Measurements from ENCODE around the gene CCNY. TPM values are rescaled to one million over a fixed set of nuclear protein-coding genes. Genes with fewer than 3 reads are reported as not detected.
"Not testable (repeated sequence)": the region's sequence is repeated elsewhere in the genome, so short reads cannot be mapped to it uniquely, and the experiment has no call there.

CCNY gene
- total RNA-seq, 4 donors from 2014 or later, result 37.5 to 56.3 (median 43.9) TPM

DNA sequence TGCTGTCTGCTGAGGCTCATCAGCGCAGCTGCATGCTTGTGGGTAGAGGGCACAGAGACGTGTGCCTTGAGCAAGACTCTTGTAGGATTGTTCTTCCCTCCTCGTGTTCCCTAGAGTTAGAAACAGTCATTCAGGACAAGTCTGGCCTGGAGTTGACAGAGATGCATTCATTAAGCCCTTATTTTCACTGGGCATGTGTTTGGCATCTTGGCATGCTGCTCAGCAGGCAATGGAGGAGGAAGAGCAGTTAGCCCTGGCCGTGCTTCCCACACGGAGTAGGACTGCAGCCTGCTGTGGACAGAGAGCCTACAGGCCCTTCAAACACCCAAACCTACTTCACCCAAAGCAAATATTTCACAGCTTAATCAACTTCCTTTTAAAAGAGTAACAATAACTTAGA is 195.8 kb downstream of the CCNY start:
- H3K27me3 ChIP-seq, result no peaks in the 10 kb centered on the region
- no peak overlapping the region for H3K27ac ChIP-seq
- intact Hi-C loops (cut with DNase I), result no loop called here
- no peaks in the 10 kb centered on the region for H3K4me1 ChIP-seq
- TF ChIP-seq, protein P1, sequence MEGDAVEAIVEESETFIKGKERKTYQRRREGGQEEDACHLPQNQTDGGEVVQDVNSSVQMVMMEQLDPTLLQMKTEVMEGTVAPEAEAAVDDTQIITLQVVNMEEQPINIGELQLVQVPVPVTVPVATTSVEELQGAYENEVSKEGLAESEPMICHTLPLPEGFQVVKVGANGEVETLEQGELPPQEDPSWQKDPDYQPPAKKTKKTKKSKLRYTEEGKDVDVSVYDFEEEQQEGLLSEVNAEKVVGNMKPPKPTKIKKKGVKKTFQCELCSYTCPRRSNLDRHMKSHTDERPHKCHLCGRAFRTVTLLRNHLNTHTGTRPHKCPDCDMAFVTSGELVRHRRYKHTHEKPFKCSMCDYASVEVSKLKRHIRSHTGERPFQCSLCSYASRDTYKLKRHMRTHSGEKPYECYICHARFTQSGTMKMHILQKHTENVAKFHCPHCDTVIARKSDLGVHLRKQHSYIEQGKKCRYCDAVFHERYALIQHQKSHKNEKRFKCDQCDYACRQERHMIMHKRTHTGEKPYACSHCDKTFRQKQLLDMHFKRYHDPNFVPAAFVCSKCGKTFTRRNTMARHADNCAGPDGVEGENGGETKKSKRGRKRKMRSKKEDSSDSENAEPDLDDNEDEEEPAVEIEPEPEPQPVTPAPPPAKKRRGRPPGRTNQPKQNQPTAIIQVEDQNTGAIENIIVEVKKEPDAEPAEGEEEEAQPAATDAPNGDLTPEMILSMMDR (IDR thresholded peaks at IDR 0.05), result no peak
- TF ChIP-seq POLR2A (IDR thresholded peaks at IDR 0.05), result no peak
- H3K9me3 ChIP-seq, result no peaks in the 10 kb centered on the region
- peaks cover 17 to 37% of the 10 kb centered on the region in 2 donors for H3K36me3 ChIP-seq
- WGBS, 2 donors, result 94 to 96% methylated on average over 4 to 5 of the region's 5 CpGs
- DNase-seq, result no peak
- no peak overlapping the region for H3K4me3 ChIP-seq (replicated peaks in 1 of 3)

DNA sequence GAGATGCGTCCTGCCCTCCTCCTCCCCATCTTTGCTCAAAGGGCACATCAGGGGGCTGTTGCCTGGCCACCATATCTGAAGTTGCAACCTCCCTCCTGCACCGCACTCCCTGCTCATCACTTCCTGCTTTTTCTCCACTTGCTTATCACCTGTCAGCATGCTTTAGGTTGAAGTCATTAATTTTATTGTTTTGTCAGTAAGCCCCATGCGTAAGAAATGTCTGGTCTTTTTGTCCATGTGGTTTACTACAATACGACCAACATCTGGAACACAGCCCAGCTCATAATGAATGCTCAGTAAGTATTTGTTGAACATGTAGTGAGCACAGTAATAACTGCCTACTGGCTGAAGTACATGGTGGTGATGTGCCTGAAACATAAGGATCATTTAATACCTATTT is 197.3 kb downstream of the CCNY start:
- no peak for TF ChIP-seq POLR2A (IDR thresholded peaks at IDR 0.05)
- TF ChIP-seq, protein P1 (IDR thresholded peaks at IDR 0.05), result no peak
- intact Hi-C loops (cut with DNase I), result no loop called here
- H3K36me3 ChIP-seq, result peaks cover 17 to 37% of the 10 kb centered on the region in 2 donors
- DNase-seq, result no peak
- no peaks in the 10 kb centered on the region for H3K4me1 ChIP-seq
- H3K27ac ChIP-seq, result no peak overlapping the region
- no peaks in the 10 kb centered on the region for H3K9me3 ChIP-seq
- no peak overlapping the region for H3K4me3 ChIP-seq (replicated peaks in 1 of 3)
- H3K27me3 ChIP-seq, result no peaks in the 10 kb centered on the region
- 94 to 95% methylated on average over 4 of the region's 4 CpGs for WGBS, 2 donors

- no peak for TF ChIP-seq POLR2A (IDR thresholded peaks at IDR 0.05)
- TF ChIP-seq, protein P1 (IDR thresholded peaks at IDR 0.05), result no peak
- H3K9me3 ChIP-seq, result no peaks in the 10 kb centered on the region
- peaks cover 15 to 35% of the 10 kb centered on the region in 2 donors for H3K36me3 ChIP-seq
- intact Hi-C loops (cut with DNase I), result no loop called here
- no peaks in the 10 kb centered on the region for H3K27me3 ChIP-seq
- no peak overlapping the region for H3K27ac ChIP-seq
- no peak overlapping the region for H3K4me3 ChIP-seq (replicated peaks in 1 of 3)
- no peak for DNase-seq
- no peaks in the 10 kb centered on the region for H3K4me1 ChIP-seq
- 95 to 100% methylated on average over 3 of the region's 3 CpGs for WGBS, 2 donors
Measured at GRCh38 chr10:35535136-35535535, 198.8 kb downstream of the CCNY start.

DNA sequence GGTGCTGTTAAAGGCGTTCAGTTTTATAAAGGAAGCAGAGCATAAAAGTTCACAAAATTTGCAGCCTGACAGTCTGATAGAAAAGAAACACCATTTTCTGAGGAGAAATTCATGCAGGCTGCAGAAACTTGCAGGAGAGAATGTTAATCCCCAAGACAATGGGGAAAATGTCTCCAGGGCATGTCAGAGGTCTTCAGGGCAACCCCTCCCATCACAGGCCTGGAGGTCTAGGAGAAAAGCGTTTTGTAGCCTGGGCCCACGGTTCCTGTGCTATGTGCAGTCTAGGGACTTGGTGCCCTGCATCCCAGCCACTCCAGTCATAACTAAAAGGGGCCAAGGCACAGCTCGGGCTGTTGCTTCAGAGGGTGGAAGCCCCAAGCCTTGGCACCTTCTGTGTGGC is 200.5 kb downstream of the CCNY start:
- intact Hi-C loops (cut with DNase I), result no loop called here
- 96 to 97% methylated on average over 3 to 4 of the region's 4 CpGs for WGBS, 2 donors

GRCh38 chr10:35537925-35538324 is 201.6 kb downstream of the CCNY start:
- H3K4me3 ChIP-seq (replicated peaks in 1 of 3); H3K9me3 ChIP-seq; H3K4me1 ChIP-seq; H3K27ac ChIP-seq; DNase-seq; intact Hi-C loops (cut with DNase I); H3K27me3 ChIP-seq: not testable (repeated sequence)
- peaks cover 11 to 21% of the 10 kb centered on the region in 2 donors for H3K36me3 ChIP-seq
- 95% methylated on average over 3 of the region's 3 CpGs for WGBS, 2 donors

More for the DNA sequence above, 200.5 kb downstream of the CCNY start:
- Histone ChIP-seq H3K9me3 (no peaks in the 10 kb centered on the region), H3K36me3 (peaks cover 11 to 25% of the 10 kb centered on the region in 2 donors), H3K27me3 (no peaks in the 10 kb centered on the region), H3K27ac (no peak overlapping the region), H3K4me3 (replicated peaks in 1 of 3) (no peak overlapping the region), H3K4me1 (no peaks in the 10 kb centered on the region)
- no peak for DNase-seq
- TF ChIP-seq, protein P1 (IDR thresholded peaks at IDR 0.05), result no peak
- no peak for TF ChIP-seq POLR2A (IDR thresholded peaks at IDR 0.05)
